DND-41 (cell line): ENCODE data around the gene LRRFIP2.

Source experiments
- CTCF ChIP-seq: IDR thresholded peaks from 2 replicates; pipeline ENCODE4 v1.5.1; 2012; ENCODE audit warnings: borderline replicate concordance, low read length, moderate library complexity, mild to moderate bottlenecking; ENCODE audit not compliant: poor library complexity, severe bottlenecking; ENCODE audit errors: extremely low read depth
- EZH2 ChIP-seq: IDR thresholded peaks from 3 replicates; pipeline ENCODE4 v1.6.1; 2012; ENCODE audit warnings: borderline replicate concordance, low read depth, mild to moderate bottlenecking, moderate library complexity, low read length, inconsistent platforms; ENCODE audit not compliant: severe bottlenecking

GRCh38 chr3:37179144-37179967 lies 5.0 kb upstream of the LRRFIP2 start:
- TF ChIP-seq CTCF (no peak), EZH2 (no peak)
